Measurements from ENCODE around the gene NPTX1. TPM values are rescaled to one million over a fixed set of nuclear protein-coding genes. Genes with fewer than 3 reads are reported as not detected.

Gene NPTX1
- total RNA-seq, 4 donors from 2014 or later = not detected

GRCh38 chr17:80482555-80483308 is 6.3 kb upstream of the NPTX1 start:
- TF ChIP-seq, protein P1, sequence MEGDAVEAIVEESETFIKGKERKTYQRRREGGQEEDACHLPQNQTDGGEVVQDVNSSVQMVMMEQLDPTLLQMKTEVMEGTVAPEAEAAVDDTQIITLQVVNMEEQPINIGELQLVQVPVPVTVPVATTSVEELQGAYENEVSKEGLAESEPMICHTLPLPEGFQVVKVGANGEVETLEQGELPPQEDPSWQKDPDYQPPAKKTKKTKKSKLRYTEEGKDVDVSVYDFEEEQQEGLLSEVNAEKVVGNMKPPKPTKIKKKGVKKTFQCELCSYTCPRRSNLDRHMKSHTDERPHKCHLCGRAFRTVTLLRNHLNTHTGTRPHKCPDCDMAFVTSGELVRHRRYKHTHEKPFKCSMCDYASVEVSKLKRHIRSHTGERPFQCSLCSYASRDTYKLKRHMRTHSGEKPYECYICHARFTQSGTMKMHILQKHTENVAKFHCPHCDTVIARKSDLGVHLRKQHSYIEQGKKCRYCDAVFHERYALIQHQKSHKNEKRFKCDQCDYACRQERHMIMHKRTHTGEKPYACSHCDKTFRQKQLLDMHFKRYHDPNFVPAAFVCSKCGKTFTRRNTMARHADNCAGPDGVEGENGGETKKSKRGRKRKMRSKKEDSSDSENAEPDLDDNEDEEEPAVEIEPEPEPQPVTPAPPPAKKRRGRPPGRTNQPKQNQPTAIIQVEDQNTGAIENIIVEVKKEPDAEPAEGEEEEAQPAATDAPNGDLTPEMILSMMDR (IDR thresholded peaks at IDR 0.05; ENCODE audit: low read depth) = no peak

DNA sequence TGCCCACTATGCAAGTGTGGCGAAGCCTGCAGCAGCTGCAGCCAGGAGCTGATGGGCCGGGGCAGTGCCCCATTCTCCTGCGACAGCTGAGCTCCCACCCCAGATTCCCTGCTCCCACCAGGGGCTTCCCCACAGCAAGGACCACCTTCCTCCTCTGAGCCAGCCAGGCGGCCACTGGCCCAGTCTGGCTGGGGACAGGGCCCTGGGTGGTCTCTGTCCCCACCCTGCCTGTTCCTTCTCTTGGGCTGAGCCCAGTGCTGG is 5.6 kb upstream of the NPTX1 start:
- TF ChIP-seq, protein P1 (IDR thresholded peaks at IDR 0.05; ENCODE audit: low read depth) = no peak

GRCh38 chr17:80481284-80482057 is 5.1 kb upstream of the NPTX1 start:
- TF ChIP-seq, protein P1 (IDR thresholded peaks at IDR 0.05; ENCODE audit: low read depth) = no peak

DNA sequence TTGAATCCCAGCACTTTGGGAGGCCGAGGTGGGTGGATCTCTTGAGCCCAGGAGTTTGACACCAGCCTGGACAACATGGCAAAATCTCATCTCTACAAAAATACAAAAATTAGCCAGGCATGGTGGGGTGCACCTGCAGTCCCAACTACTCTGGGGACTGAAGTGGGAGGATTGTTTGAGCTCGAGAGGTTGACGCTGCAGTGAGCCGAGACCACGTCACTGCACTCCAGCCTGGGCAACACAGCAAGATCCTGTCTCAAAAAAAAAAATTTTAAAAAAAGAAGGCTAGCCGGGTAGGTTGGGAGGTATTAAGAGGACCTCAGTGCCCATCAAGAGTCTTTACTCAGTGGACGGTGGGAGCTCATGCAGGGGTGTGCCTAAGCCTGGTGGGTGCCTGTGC is 3.8 kb upstream of the NPTX1 start:
- TF ChIP-seq, protein P1 (IDR thresholded peaks at IDR 0.05; ENCODE audit: low read depth) = no peak

- TF ChIP-seq, protein P1 (IDR thresholded peaks at IDR 0.05; ENCODE audit: low read depth) = no peak
Measured at GRCh38 chr17:80479246-80479566, 2.8 kb upstream of the NPTX1 start.

GRCh38 chr17:80478487-80479245 is 2.3 kb upstream of the NPTX1 start:
- TF ChIP-seq, protein P1 (IDR thresholded peaks at IDR 0.05; ENCODE audit: low read depth) = no peak
